22Rv1 (cell line): ENCODE measurements around the gene RAF1.

Experiments used
- ZFX ChIP-seq: fragments of 450-650 bp; IDR thresholded peaks from 2 replicates; pipeline ENCODE4 v1.6.1; 2017; ENCODE audit warnings: antibody characterized with exemption, borderline replicate concordance
- TF ChIP-seq, protein P1 (sequence below): fragments of 450-650 bp; IDR thresholded peaks from 2 replicates; pipeline ENCODE4 v1.5.1; 2017; ENCODE audit warnings: mild to moderate bottlenecking

DNA sequence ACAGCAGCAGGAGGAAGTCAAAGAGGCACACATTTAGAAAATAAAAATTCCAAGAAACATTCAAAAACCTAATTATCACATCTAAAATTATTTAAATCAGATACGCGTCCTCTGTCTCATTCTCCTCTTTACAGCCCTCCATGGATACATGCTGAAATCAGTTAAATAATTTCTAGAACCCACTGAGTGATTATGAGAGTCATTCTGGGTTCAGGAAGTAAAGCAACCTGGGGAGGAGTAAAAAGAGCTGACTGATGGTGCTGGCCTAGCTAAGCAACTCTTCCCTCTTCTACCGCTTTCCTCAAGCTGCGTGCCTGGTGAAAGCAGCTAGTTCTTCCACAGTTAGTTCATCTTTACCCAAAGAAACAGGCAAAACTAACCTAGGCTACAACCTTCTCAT is 48.7 kb downstream of the RAF1 start:
- TF ChIP-seq, protein P1, sequence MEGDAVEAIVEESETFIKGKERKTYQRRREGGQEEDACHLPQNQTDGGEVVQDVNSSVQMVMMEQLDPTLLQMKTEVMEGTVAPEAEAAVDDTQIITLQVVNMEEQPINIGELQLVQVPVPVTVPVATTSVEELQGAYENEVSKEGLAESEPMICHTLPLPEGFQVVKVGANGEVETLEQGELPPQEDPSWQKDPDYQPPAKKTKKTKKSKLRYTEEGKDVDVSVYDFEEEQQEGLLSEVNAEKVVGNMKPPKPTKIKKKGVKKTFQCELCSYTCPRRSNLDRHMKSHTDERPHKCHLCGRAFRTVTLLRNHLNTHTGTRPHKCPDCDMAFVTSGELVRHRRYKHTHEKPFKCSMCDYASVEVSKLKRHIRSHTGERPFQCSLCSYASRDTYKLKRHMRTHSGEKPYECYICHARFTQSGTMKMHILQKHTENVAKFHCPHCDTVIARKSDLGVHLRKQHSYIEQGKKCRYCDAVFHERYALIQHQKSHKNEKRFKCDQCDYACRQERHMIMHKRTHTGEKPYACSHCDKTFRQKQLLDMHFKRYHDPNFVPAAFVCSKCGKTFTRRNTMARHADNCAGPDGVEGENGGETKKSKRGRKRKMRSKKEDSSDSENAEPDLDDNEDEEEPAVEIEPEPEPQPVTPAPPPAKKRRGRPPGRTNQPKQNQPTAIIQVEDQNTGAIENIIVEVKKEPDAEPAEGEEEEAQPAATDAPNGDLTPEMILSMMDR: no peak
- TF ChIP-seq ZFX: no peak
